GM18867 (cell line): Measurements from ENCODE around the gene STXBP3.

Experiments used
- ATAC-seq: cut with Tn5 transposase; IDR thresholded peaks from one replicate; pipeline ENCODE4 v1.9.1; 2021; ENCODE audit warnings: mild to moderate bottlenecking, moderate library complexity; ENCODE audit not compliant: unreplicated experiment

Gene STXBP3

GRCh38 chr1:108801101-108801500 is 54.6 kb downstream of the STXBP3 start:
- ATAC-seq = no peak

GRCh38 chr1:108803548-108803947 is 57.1 kb downstream of the STXBP3 start:
- ATAC-seq = no peak

- no peak for ATAC-seq
Measured at GRCh38 chr1:108808438-108808837, 62.0 kb downstream of the STXBP3 start.

- no peak for ATAC-seq
Measured at GRCh38 chr1:108811611-108812010, 65.1 kb downstream of the STXBP3 start.

GRCh38 chr1:108813326-108813725 is 66.9 kb downstream of the STXBP3 start:
- ATAC-seq = no peak

- no peak for ATAC-seq
Measured at GRCh38 chr1:108814343-108815125, 68.1 kb downstream of the STXBP3 start.

GRCh38 chr1:108815566-108815965 is 69.1 kb downstream of the STXBP3 start:
- no peak for ATAC-seq

GRCh38 chr1:108816049-108816893 is 69.8 kb downstream of the STXBP3 start:
- ATAC-seq = no peak

- no peak for ATAC-seq
Measured at GRCh38 chr1:108817016-108817415, 70.5 kb downstream of the STXBP3 start.

- ATAC-seq = no peak
Measured at GRCh38 chr1:108817811-108818210, 71.3 kb downstream of the STXBP3 start.

GRCh38 chr1:108819878-108820277 is 73.4 kb downstream of the STXBP3 start:
- ATAC-seq = no peak

- no peak for ATAC-seq
Measured at GRCh38 chr1:108823632-108824031, 77.2 kb downstream of the STXBP3 start.

- ATAC-seq = no peak
Measured at GRCh38 chr1:108824051-108824450, 77.6 kb downstream of the STXBP3 start.

- ATAC-seq = no peak
Measured at GRCh38 chr1:108826081-108826635, 79.7 kb downstream of the STXBP3 start.

- no peak for ATAC-seq
Measured at GRCh38 chr1:108828074-108828961, 81.8 kb downstream of the STXBP3 start.

- ATAC-seq = no peak
Measured at GRCh38 chr1:108829498-108829916, 83.0 kb downstream of the STXBP3 start.

- ATAC-seq = no peak
Measured at GRCh38 chr1:108830119-108831008, 83.9 kb downstream of the STXBP3 start.

- no peak for ATAC-seq
Measured at GRCh38 chr1:108831225-108831624, 84.8 kb downstream of the STXBP3 start.

- no peak for ATAC-seq
Measured at GRCh38 chr1:108832929-108833328, 86.5 kb downstream of the STXBP3 start.

GRCh38 chr1:108841703-108842102 is 95.2 kb downstream of the STXBP3 start:
- no peak for ATAC-seq
